HG03457 (cell line): Measurements from ENCODE around the gene PTK6.

Experiments used
- ATAC-seq: cut with Tn5 transposase; IDR thresholded peaks from one replicate; pipeline ENCODE4 v1.9.1; 2021; ENCODE audit warnings: moderate number of reproducible peaks; ENCODE audit not compliant: unreplicated experiment

Gene PTK6

DNA sequence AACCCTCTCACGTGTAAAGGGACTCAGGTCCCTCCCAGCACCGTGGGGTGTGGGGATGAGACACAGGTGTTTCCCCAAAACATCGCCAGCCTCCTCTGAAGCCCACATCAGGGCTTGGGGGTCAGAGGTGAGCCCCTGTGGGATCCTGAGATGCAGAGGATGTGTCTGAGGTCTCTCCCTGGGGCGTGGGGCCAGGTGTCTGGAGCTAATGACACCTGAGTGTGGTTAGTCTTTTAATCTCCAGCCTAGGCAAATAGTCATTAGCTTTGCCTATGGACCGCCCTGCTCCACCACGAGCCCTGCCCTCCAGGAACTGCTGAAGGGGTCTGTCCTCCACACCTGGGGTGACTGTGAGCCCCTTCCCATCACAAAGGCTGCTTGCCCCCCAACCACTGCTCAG is 8.6 kb upstream of the PTK6 start:
- no peak for ATAC-seq

DNA sequence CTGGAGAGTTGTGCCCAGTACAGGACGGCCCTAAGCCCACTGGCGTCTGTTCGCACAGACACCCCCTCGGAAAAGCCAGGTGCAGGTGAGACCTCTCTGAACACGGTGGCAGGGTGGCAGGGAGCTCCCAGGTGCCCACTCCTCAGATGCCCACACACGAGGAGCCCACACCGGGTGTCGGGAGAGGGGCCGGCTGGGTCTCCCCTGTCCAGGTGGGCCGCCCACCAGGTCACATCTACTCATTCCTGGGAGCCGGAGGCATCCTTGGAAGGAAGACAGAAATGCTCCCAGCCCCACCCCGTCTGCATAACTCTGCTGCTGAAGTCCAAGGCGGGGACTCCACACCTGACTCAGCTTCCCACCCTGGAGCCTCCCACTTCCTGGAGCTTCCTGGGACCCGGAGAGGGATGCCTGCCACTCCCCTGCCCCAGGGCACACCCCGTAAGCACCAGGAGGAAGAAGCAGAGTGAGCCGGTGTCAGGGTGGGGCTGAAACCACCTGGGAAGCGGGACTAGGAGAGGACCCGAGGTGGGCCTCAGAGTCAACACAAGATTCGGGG is 7.9 kb upstream of the PTK6 start:
- no peak for ATAC-seq

DNA sequence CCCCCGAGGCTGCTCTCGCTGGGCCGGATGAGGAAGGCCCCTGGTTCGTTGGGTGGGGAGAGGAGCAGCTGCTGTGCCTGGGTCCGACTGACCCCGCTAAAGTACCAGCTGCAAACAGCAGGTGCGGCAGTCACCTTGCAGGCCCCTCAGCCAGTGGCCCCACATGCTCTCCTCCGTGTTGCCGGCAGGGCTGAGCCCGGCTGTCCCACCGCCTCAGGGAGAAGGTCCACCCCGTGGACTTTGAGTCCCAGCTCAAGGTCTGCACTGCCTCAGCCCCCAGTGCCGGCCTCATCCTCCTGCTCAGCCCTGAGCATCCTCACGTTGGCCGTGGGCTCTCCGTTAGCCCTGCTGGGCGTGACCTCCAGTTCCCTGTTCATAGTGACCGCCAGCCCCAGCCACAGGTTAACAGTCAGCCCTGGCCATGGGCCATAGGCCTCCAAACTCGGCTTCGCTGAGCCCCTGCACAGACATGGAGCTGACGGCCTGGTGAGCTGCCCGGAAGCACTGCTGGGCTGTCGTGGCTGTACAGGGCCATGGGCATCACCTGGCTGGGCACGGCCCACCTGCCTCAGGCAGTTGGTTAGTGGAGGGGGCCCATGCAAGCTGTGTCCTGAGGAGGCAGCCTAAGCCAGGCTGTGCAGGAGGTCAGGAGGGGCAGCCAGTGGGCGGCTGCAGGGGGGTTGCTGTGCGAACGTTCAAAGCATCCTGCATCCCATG is 7.2 kb upstream of the PTK6 start:
- no peak for ATAC-seq

DNA sequence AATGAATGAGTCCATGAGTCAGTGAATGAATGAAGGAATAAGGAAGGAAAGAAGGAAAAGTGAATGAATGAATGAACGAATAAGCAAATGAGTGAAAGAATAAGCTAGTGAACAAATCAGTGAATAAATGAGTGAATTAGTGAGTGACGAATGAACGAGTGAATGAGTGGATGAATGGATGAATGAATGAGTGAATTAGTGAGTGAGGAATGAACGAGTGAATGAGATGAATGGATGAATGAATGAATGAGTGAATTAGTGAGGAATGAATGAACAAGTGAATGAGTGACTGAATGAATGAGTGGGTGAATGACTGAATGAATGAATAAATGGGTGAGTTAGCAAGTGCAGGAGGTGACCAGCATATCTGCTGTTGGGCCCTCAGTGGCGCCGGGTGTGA is 6.6 kb upstream of the PTK6 start:
- ATAC-seq, result no peak

DNA sequence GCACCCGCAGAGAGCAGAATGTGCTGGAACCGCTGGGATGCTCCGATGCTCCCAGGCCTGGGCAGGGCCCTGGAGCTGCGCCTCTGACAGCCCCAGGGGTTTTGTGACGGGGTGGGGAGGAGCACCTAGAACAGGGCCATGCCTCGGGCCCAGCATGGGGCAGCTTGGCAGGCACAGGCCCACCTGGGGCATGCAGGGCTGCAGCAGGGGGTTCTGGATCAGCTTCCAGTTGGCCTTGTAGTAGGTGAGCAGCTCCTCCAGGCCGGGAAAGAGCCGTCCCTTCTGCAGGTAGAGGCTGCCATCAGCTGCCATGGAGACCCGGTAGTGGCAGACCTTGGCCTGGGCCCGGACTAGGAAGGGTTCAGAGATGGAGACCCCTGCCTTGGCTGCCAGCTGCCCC is 6.0 kb upstream of the PTK6 start:
- ATAC-seq, result no peak

DNA sequence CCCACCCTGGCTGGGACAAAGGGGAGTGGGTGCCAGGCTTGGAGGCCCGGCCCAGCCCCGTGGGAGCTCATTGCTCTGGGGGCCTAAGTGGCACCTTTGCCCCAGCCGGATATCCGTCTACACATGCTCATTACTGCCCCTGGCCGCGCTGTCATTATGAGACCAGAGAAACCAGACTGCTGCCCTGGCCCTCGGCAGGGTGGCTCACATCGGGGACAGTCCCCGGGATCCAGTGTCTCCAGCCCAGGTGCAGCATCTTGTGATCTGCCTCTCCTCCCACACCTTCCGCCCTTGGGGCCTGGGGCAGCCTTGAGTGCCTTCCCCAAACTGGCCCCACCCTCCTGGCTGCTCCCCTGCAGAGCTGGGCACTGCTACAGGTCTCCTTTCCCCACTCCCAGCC is 5.5 kb upstream of the PTK6 start:
- ATAC-seq, result no peak

DNA sequence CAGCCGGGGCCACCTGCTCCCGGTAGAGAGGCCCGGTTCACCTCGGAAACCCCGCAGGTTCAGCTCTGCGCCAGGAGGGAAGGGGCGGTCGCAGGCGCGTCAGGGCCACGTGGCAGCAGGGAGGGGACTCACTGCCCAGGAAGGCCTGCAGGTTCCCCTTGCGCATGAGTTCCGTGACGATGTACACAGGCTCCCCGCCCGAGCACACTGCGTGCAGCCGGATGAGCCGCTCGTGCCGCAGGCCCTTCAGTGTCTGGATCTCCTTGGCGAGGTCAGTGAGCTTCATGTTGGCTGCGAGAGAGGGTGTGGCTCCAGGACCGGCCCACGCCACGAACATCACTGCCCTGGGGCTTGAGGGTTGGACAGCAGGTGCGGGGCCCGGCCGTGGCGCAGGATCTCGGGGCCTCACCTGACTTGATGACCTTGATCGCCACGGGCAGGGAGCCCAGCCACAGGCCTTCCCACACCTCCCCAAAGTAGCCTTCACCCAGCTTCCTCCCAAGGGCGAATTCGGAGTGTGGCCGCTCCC is 4.9 kb upstream of the PTK6 start:
- no peak for ATAC-seq

DNA sequence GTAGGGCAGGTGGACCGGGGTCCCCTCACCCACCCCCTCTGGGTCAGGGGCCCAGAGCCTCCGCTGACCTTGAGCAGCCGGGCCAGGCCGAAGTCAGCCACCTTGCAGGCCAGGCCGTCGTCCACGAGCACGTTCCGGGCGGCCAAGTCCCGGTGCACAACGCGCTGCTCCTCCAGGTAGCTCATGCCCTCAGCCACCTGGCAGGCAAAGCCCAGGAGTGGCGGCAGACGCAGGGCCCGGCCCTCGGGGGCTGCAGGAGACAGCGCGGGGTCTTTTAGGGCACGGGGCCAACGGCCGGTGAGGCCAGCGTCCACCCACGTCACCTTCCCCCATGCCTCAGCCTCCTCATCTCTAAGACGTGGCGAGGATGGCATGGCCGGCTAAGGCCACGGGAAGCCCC is 4.2 kb upstream of the PTK6 start:
- no peak for ATAC-seq

DNA sequence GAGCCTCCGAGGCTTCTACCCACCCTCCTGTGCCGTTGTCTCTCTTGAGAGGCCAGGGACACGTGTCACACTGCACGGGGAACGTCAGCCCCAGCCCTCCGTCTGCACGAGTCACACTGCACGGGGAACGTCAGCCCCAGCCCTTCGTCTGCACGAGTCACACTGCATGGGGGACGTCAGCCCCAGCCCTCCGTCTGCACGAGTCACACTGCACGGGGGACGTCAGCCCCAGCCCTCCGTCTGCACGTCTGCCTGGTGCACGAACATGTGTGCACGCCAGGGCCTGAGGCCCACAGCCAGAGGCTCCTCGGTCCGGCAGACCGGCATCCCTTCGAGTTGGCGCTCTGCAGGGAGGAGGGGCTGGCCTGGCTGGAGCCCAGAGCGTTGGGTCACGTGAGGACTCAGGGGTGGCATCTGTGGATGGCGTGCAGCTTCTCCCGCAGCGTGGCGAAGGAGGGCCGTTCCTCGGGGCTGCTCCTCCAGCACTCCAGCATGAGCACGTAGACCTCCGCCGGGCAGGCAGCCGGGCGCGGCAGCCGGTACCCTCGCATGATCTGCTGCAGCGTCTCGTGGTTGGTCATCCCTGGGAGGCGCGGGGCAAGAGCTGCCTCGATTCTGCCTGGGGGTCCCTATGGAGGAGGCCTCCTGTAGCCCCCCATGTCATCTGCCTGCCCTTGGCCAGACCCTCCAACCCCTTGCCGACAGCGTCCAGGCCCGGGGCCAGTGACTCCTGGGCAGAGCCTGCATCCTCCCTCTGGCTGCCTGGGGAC is 3.4 kb upstream of the PTK6 start:
- no peak for ATAC-seq

DNA sequence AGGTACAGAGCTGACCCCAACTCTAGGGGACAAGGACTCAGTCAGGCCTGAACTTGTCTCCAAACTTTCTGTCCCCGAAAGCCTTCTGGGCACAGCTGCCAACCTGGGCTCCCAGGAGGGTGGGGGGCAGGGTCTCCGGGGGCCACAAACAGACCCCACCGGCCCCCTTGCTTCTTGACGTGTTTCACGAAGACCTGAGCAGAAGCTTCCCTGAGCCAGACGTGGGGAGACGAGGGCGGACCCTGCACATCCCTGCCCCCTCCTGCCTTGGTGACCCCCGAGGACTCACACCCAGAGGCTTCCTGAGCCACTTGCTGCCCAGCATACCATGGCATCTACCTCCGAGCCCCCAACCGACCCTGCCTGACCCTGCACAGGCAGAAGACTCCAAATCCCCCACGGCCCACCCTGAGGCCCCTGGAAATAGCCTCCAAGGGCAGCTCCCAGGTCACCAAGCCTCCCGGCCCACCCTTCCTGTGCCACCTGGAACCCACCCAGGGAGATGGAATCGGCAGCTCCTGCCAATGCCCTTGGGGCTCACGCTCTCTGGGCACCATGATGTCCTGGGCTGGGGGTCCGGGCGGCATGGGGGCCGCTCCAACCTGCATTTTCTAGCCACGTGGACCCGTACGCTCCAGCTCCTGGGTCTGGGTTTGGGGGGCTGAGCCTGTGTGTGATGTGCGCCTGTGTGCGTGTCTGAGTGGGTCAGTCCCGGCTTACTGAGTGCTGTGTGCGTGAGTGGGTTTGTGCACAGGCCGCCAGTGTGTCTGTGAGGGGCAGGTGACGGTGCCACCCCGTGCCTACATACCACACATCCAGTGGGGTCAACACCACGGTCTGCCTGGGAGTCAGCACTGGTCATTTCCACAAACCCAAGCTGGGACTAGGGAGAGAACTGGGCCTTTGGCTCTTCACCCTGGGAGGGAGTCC is 2.5 kb upstream of the PTK6 start:
- no peak for ATAC-seq

DNA sequence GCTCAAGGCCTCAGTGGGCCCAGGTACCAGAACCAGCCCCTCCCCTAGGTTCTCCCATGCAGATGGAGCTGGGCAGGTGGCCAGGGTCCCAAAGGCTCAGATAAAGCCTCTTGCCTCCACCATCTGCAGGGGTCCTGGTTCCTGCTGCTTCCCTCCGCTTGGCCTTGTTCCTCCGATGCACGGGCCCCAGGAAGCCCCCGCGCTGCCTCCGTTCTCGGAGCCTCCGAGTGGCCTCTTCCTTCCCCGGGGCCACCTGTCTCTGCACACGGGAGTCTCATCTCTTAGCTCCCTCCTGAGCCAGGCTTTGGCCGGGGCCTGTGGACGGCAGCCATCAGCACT is 1.9 kb upstream of the PTK6 start:
- ATAC-seq, result no peak

DNA sequence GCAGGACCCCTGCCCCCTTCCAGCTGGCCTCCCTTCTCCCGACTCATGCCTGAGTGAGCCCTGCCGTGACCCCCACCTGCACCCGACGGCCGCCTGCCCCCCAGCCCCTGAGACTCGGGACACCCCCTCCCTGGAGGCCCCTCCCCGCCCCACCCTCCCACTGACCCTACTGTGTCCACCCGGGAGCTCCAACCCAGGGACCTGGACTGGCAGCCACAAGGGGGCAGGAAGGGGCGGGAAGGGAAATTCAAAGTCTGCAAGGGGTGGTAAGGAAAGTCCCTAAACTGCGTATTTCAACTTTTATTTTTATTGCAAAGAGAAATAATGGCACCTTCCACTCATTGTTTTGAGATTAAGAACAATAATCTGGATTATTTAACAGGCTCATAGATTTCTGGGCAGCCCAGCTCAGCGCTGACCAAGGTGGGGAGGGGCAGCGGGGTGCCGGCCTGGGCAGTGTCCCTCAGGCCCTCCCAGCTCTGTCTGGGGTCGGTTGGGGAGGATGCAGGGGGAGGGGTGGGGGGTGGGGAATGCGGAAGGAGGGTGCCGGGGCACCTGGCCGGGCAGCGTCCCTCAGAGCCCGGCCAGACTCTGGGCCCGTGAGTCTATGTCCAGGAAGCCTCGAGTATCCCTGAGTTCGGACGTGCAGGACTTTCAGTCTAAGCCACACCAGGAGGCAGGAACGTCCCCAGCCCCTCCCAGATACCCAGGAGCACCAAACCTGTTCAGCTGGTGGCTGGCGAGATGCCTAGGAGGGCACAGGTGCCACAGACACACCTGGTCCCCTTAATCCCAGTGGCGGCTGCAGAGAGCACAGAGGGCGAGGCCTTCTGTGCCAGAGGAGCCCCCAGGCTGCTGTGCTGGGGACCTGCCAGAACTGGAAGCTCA is 1.3 kb upstream of the PTK6 start:
- ATAC-seq, result no peak

DNA sequence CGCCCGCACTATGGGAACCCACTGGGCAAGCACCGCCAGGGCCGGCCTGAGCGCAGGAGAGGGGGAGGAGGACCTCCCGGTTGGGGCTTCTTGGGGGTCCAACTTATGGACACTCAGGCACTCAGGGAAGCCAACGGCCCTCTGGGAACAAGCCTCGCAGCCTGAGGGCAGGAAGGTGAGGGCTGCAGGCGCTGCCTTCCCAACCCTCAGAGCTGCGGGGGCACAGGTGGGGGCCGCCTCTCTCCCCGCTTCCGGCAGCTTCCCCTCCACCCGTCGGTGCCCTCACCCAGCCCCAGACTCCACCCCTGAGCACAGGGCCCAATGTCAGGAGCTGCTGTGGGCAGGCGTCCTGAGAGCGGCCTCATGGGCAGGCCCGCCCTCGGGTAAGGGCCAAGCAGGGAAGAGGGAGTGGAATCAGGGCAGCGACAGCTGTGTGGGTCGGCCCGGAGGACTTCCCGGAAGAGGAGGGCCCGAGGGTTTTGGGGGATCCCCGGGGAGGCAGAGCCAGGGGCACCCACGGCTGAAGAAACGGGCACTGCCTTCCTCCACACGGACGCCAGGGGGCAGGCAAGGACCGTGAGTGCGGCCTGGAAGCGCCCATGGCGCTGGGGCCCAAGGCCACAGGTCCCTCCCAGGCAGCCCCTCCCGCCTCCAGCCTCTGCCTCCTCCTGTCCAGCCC is 488 bp upstream of the PTK6 start:
- peak; percentile 73 for ATAC-seq

DNA sequence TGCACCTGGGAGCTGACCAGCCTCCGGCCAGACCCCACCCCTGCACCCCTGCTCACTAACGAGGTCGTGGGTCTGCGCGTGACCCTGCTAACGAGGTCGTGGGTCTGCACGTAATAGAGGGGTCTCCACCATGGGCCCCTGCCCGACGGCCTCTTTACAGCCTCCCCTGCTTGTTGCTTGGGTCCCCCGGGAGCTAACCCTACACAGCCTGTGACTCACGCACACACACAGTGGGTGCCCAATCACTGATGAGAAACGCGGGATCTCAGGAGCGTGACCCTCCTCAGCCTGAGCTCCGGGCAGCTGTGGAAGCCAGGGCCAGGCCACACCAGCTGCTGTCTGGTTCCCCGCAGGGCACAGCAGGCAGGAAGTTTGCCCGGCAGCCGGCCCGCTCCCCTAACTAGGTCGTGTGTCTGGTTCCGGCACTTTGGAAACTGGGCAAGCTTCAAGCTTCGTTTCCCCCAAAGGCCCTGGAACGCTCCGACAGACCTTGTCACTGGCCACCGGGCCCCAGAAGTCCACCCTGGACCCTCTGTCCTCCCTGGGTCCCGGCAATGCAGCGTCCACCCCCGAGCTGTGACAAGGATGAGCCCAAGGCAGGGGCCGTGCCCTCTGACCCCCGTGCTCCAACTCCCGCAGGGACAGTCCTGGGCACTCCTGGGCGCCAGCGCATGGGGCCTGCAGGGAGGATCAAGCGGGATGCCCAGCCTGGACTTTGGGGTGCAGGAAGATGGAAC is 767 bp downstream of the PTK6 start:
- ATAC-seq, result no peak

DNA sequence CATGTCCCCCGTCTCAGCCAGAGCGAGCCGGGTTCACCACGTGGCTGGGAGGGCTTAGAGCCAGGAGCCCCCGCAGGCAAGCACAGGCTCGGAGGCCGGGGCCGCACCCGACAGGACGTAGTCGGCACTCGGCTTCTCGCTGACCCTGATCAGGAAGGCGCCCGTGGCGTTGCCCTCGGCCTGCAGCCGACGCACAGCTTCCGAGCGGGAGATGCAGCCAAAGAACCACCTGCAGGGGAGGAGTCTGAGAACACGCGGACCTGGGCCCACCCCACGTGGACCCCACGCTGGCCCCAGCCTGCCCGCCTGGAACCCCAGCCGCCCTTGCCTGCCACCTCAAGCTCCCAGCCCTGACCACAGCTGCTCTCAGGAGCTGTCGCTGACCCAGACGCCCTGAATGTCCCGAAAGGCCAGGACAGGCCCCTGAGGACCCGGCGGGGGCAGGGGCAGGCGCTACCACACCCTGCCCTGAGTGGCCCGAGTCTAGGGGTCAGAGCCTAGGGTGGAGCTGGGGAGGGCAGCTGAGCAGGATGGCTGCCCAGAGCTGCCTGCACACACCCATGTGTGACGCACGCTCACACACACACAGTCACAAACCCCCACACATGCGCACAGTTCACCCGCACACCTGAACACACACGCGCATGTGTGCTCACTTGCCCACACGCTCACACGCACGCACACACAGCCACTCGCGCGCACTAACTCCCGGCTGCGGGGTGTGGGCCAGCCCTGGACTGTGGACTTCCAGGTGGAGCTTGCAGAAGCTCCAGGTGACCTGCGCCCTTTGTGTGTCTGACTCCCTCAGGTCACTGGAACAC is 2.1 kb downstream of the PTK6 start:
- ATAC-seq, result no peak

DNA sequence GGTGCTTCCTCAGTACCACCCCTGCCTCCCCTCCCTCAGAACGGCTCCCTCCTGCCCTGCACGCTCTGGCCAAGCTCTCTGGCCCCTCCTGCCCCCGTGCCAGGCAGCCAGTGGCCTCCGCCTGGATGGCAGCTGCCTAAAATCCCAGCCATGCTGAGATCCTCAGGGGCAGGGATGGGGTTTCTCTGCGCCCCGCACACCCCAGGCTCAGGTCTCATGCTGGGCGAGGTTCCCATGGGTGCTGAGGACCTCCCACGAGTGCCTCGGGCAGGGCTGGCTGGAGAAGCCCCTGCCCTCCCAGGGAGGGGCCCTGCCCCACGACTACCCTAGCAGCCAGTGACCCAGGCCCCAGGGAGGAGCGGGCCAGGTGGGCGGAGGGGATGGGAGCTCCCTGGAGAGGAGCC is 2.7 kb downstream of the PTK6 start:
- no peak for ATAC-seq

DNA sequence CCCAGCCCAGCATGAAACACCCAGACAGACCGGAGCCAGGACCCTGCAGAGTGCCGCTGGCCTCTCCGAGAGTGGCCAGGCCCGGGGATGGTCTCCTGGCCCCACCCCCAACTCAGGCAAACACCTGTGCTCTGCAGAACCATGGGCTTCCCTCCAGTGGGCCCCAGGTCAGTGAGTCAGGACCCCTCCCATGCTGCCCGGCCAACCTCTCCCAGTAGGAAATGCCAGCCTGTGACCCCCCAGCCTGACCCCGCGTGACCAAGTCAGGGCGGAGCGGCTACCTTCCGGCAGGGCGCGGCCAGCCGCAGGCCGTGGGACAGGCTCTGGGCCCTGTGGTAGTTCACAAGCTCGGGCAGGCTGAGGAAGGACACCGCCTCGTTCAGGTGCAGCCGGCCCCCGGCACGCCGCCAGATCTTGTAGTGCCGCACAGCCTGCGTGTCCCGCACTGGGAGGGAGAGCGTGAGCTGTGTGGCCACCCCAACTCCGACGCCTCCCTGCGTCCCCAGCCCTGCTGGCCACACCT is 3.2 kb downstream of the PTK6 start:
- ATAC-seq, result no peak

DNA sequence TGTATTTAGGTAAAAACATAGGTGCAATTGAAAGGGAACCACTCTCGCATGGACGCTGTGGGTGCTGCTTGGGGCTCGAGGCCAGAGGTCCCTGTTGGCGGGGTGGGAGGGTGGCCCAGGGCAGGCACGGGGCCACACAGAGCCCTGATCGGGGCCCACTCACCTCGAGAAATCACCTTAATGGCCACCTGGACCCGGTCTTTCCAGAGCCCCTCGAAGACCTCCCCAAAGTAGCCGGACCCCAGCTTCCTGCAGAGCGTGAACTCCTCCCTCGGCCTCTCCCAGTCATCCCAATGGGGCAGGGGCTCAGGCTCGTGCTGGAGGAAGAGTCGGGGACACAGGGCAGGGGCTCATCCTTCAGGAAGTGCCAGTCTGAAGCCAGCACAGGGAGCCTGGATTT is 3.8 kb downstream of the PTK6 start:
- ATAC-seq, result no peak
